ENCODE measurements around the gene GABRB2.

DNA sequence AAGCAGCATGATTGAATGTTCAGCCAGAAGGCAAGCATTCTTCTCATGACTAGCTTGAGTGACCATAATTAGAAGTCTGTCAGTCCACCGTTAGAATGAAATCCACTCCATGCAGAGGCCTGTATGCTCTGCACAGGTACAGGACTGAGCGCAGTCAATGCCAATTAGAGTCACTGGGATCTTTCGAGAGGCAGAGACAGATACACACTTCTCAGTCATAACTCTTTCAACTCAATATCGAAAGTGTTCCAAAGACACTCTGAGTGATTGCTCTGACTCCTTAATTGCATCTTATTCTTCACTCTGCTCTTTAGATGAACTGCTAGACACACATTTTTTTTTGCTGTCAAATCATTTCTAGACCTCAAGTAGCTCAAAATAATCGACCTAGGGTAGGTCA is 203.6 kb downstream of the GABRB2 start:
- TF ChIP-seq, protein P1, sequence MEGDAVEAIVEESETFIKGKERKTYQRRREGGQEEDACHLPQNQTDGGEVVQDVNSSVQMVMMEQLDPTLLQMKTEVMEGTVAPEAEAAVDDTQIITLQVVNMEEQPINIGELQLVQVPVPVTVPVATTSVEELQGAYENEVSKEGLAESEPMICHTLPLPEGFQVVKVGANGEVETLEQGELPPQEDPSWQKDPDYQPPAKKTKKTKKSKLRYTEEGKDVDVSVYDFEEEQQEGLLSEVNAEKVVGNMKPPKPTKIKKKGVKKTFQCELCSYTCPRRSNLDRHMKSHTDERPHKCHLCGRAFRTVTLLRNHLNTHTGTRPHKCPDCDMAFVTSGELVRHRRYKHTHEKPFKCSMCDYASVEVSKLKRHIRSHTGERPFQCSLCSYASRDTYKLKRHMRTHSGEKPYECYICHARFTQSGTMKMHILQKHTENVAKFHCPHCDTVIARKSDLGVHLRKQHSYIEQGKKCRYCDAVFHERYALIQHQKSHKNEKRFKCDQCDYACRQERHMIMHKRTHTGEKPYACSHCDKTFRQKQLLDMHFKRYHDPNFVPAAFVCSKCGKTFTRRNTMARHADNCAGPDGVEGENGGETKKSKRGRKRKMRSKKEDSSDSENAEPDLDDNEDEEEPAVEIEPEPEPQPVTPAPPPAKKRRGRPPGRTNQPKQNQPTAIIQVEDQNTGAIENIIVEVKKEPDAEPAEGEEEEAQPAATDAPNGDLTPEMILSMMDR (IDR thresholded peaks at IDR 0.05), result no peak
- no peak for TF ChIP-seq ZFX (IDR thresholded peaks at IDR 0.05; ENCODE audit: borderline replicate concordance)

Measured in 22Rv1 (cell line).